Measurements from ENCODE around the gene WASHC1.
"Not testable (repeated sequence)": the region's sequence is repeated elsewhere in the genome, so short reads cannot be mapped to it uniquely, and the experiment has no call there.

Gene WASHC1

GRCh38 chr9:14129-14809, 15.0 kb downstream of the WASHC1 start:
- H3K4me3 ChIP-seq (ENCODE audit: low read length): not testable (repeated sequence)

- H3K4me3 ChIP-seq (ENCODE audit: low read length): not testable (repeated sequence)
These were observed 18.1 kb downstream of the WASHC1 start for GRCh38 chr9:11206-11605.

DNA sequence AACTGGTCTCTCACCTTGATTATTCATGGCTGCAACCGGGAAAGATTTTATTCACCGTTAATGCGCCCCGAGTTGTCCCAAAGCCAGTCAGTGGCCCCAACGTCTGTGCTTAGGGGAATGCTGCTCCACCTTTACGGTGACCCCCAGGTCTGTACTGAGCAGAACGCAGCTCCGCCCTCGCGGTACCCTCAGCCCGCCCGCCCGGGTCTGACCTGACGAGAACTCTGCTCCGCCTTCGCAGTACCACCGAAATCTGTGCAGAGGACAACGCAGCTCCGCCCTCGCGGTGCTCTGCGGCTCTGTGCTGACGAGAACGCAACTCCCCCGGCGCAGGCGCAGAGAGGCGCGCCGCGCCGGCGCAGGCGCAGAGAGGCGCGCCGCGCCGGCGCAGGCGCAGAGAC, 18.6 kb downstream of the WASHC1 start:
- H3K4me3 ChIP-seq (ENCODE audit: low read length): peak overlapping the region; percentile 83; the same call in 1 of the 2 replicates

DNA sequence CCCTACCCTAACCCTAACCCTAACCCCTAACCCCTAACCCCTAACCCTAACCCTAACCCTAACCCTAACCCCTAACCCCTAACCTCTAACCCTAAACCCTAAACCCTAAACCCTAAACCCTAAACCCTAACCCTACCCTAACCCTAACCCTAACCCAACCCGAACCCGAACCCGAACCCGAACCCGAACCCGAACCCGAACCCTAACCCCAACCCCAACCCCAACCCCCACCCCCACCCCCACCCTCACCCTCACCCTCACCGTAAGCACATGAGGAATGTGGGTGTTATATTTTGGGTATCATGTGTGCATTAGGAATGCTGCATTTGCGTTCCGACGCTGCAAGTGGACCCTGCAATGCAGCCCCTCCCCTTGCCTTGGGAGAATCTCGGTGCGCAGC, 19.0 kb downstream of the WASHC1 start:
- H3K4me3 ChIP-seq (ENCODE audit: low read length): peak overlapping the region; percentile 83; the same call in 1 of the 2 replicates

Measured in GM08714 (cell line).